IMR-90 (cell line): ENCODE data around the gene TBX15. TPM values are rescaled to one million over a fixed set of nuclear protein-coding genes. Genes with fewer than 3 reads are reported as not detected.

Source experiments
- ATAC-seq: fragments of 200-7000 bp; cut with Tn5 transposase; 2 replicates; pipeline ENCODE4 v1.9.1; 2020; ENCODE audit warnings: low read depth, mild to moderate bottlenecking, moderate library complexity
- BruUV-seq: library from RNA; stranded (reverse); fragments of 400-500 nt; replicated peaks from 2 replicates; lab custom pipeline; 2021; lab: Mats Ljungman, UMichigan
- CTCF ChIA-PET: fragments of 300-600 bp; formaldehyde crosslinking; extraction: SDS; loops from one replicate; lab custom pipeline; 2021; ENCODE audit warnings: antibody characterized with exemption; lab: Yijun Ruan, JAX
- POLR2A ChIA-PET: fragments of 300-600 bp; sonication (Branson Sonifier 250); formaldehyde crosslinking; loops from one replicate; lab custom pipeline; 2022; ENCODE audit warnings: antibody characterized with exemption; ENCODE audit not compliant: unreplicated experiment; lab: Charles Lee
- DNase-seq: peaks from one replicate; pipeline ENCODE4 v3.0.0; 2013
- H2AFZ ChIP-seq: replicated peaks from 2 replicates; pipeline ENCODE3; 2013; ENCODE audit warnings: low read length, mild to moderate bottlenecking; ENCODE audit not compliant: poor library complexity
- H2AK5ac ChIP-seq: 2 replicates; pipeline ENCODE4 v1.6.1; 2013; ENCODE audit warnings: low read depth, low read length, inconsistent platforms
- H2AK9ac ChIP-seq: replicated peaks from 2 replicates; pipeline ENCODE3; 2013; ENCODE audit warnings: mild to moderate bottlenecking, low read depth, low read length, moderate library complexity; ENCODE audit not compliant: poor library complexity
- H2BK120ac ChIP-seq: 2 replicates; pipeline ENCODE4 v1.6.1; 2013; ENCODE audit warnings: low read depth, low read length, inconsistent platforms
- H2BK15ac ChIP-seq: 3 replicates; pipeline ENCODE4 v1.6.1; 2013; ENCODE audit warnings: low read depth, low read length, inconsistent platforms
- H2BK20ac ChIP-seq: 2 replicates; pipeline ENCODE4 v1.6.1; 2013; ENCODE audit warnings: low read depth, mild to moderate bottlenecking, inconsistent platforms, low read length, moderate library complexity
- H2BK5ac ChIP-seq: 2 replicates; pipeline ENCODE4 v1.6.1; 2013; ENCODE audit warnings: mild to moderate bottlenecking, low read depth, low read length, inconsistent platforms; ENCODE audit not compliant: poor library complexity, severe bottlenecking
- H3K14ac ChIP-seq: replicated peaks from 2 replicates; pipeline ENCODE4 v1.6.1; 2013; ENCODE audit warnings: low read depth, low read length, inconsistent platforms
- H3K18ac ChIP-seq: 2 replicates; pipeline ENCODE4 v1.6.1; 2013; ENCODE audit warnings: low read depth, low read length, control low read depth
- H3K23ac ChIP-seq: 2 replicates; pipeline ENCODE4 v1.6.1; 2013; ENCODE audit warnings: low read depth, low read length, inconsistent platforms
- H3K27ac ChIP-seq: 2 replicates; pipeline ENCODE4 v1.5.1; 2013; ENCODE audit warnings: mild to moderate bottlenecking, control low read depth, low read length; ENCODE audit not compliant: insufficient read depth
- H3K27me3 ChIP-seq: 2 replicates; pipeline ENCODE4 v1.6.1; 2013; ENCODE audit warnings: low read length; ENCODE audit not compliant: control insufficient read depth, insufficient read depth
- H3K36me3 ChIP-seq: 2 replicates; pipeline ENCODE4 v1.6.1; 2013; ENCODE audit warnings: low read length, mixed read lengths; ENCODE audit not compliant: control insufficient read depth, insufficient read depth
- H3K4ac ChIP-seq: 2 replicates; pipeline ENCODE4 v1.6.1; 2013; ENCODE audit warnings: low read depth, low read length, inconsistent platforms
- H3K4me1 ChIP-seq: 2 replicates; pipeline ENCODE4 v1.6.1; 2013; ENCODE audit warnings: low read length, mixed read lengths; ENCODE audit not compliant: control insufficient read depth, insufficient read depth
- H3K4me2 ChIP-seq: 2 replicates; pipeline ENCODE4 v1.6.1; 2013; ENCODE audit warnings: low read depth, mild to moderate bottlenecking, control low read depth, low read length, moderate library complexity
- H3K4me3 ChIP-seq: 2 replicates; pipeline ENCODE4 v1.5.1; 2013; ENCODE audit warnings: low read depth, mild to moderate bottlenecking, control low read depth, low read length, moderate library complexity; ENCODE audit not compliant: insufficient read depth
- H3K56ac ChIP-seq: 2 replicates; pipeline ENCODE4 v1.6.1; 2013; ENCODE audit warnings: low read length, inconsistent platforms; ENCODE audit not compliant: insufficient read depth; ENCODE audit errors: extremely low read depth
- H3K79me1 ChIP-seq, 2 experiments: 2 replicates each; pipeline ENCODE4 v1.6.1; 2013; ENCODE audit warnings: low read length in 2 of 2, inconsistent platforms in 1 of 2, low read depth in 1 of 2
- H3K9ac ChIP-seq: 2 replicates; pipeline ENCODE4 v1.6.1; 2013; ENCODE audit warnings: low read depth, low read length, control low read depth
- H3K9me1 ChIP-seq: 2 replicates; pipeline ENCODE4 v1.6.1; 2013; ENCODE audit warnings: low read length, inconsistent platforms; ENCODE audit not compliant: insufficient read depth
- H3K9me3 ChIP-seq: 2 replicates; pipeline ENCODE4 v1.6.1; 2013; ENCODE audit warnings: low read length; ENCODE audit not compliant: control insufficient read depth, insufficient read depth
- H4K20me1 ChIP-seq: 2 replicates; pipeline ENCODE4 v1.6.1; 2013; ENCODE audit warnings: low read length, inconsistent platforms; ENCODE audit not compliant: insufficient read depth
- H4K5ac ChIP-seq: 2 replicates; pipeline ENCODE4 v1.6.1; 2013; ENCODE audit warnings: mild to moderate bottlenecking, low read depth, low read length, control low read depth
- H4K8ac ChIP-seq, 2 experiments: 2 replicates each; pipeline ENCODE4 v1.6.1; 2013; ENCODE audit warnings: low read depth in 2 of 2, low read length in 2 of 2, control low read depth in 1 of 2, inconsistent platforms in 1 of 2
- H4K91ac ChIP-seq: 2 replicates; pipeline ENCODE4 v1.6.1; 2013; ENCODE audit warnings: low read depth, low read length, inconsistent platforms; ENCODE audit not compliant: insufficient read depth
- NFE2L2 ChIP-seq: fragments of 150-350 bp; IDR thresholded peaks from 2 replicates; pipeline ENCODE4 v1.6.1; 2016; ENCODE audit warnings: low read depth, mild to moderate bottlenecking, low read length
- POLR2A ChIP-seq: IDR thresholded peaks from 2 replicates; pipeline ENCODE4 v1.6.1; 2012; ENCODE audit warnings: mild to moderate bottlenecking, low read depth, low read length
- RCOR1 ChIP-seq: IDR thresholded peaks from 2 replicates; pipeline ENCODE4 v1.6.1; 2012; ENCODE audit warnings: mild to moderate bottlenecking, low read length, improper control_type of control experiment; ENCODE audit not compliant: insufficient replicate concordance
- SMC3 ChIP-seq: fragments of 150-350 bp; IDR thresholded peaks from 2 replicates; pipeline ENCODE4 v1.6.1; 2016; ENCODE audit warnings: low read depth, mild to moderate bottlenecking, antibody characterized with exemption, low read length, moderate library complexity
- WGBS, 2 experiments: methylation state at CpG; one replicate each; pipeline versions ENCODE4 v1.1.5 to v1.1.7; 2013; ENCODE audit warnings: missing lambda C conversion rate in 2 of 2; ENCODE audit not compliant: insufficient read length in 1 of 2; ENCODE audit errors: extremely low coverage in 2 of 2; 5-methylcytosine and 5-hydroxymethylcytosine counted together
- dilution Hi-C: fragments of 300-500 bp; cut with HindIII; formaldehyde crosslinking; loops from one replicate; pipeline ENCODE4 v1.14.3; 2018; ENCODE audit warnings: low sequenced_read_pairs; ENCODE audit not compliant: unreplicated experiment
- in situ Hi-C: fragments of 300-500 bp; cut with MboI; formaldehyde crosslinking; loops from 3 replicates; pipeline ENCODE4 v1.14.3; 2019; ENCODE audit warnings: low sequenced_read_pairs, inconsistent platforms, mixed read lengths
- intact Hi-C: fragments of 100-400 bp; cut with micrococcal nuclease; formaldehyde crosslinking; loops from 2 replicates; pipeline ENCODE4 v1.10.0; 2022
- polyA plus RNA-seq, 3 experiments: library from polyadenylated mRNA; depleted of rRNA; stranded (reverse); fragments of >200 nt; gene quantifications; 2 replicates each; pipeline ENCODE4 v1.2.3, GENCODE V29; 2012; ENCODE audit warnings: low replicate concordance in 1 of 3
- total RNA-seq: library from RNA; depleted of rRNA; stranded (reverse); fragments of >200 nt; gene quantifications from 2 replicates; pipeline ENCODE4 v1.2.3, GENCODE V29; 2012
- TF ChIP-seq, protein P1 (sequence below): conservative IDR thresholded peaks from 2 replicates; pipeline ENCODE4 v1.5.1; 2012; ENCODE audit warnings: mild to moderate bottlenecking, low read depth, low read length, improper control_type of control experiment
- TF ChIP-seq, protein P2 (sequence below): fragments of 150-350 bp; IDR thresholded peaks from 2 replicates; pipeline ENCODE4 v1.6.1; 2016; ENCODE audit warnings: low read depth, mild to moderate bottlenecking, low read length, moderate library complexity, borderline replicate concordance

The TBX15 gene
- total and polyA plus RNA-seq, 2 of the 4 experiments (the other 2 are of a cell fraction): not detected

DNA sequence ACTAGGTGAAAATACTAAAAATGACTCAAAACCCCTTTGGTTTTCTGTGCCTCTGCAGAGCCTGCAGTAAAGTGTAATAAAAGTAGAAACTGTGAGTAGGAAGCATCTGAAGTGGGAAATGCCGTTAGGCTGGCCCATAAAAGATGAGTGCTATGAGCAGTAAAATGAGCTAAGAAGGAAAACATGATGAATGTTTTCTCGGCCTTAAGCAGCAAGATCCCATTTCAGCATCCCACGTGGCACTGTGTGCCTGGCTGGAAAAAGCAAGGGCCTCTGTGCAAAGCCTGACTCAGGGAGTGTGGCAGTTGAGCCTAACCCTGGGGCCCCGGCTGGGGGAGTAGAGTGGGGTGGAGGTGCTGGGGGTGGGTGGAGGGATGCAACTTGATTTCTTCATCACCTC, 109.5 kb downstream of the TBX15 start:
- CTCF ChIA-PET: no interaction called here
- WGBS, 2 experiments: no CpG with 5 or more reads among the region's 4 CpGs

More for the DNA sequence above, 109.5 kb downstream of the TBX15 start:
- no peak overlapping the region for H3K9ac ChIP-seq
- no peak overlapping the region for H3K23ac ChIP-seq
- no peaks in the 10 kb centered on the region for H3K9me3 ChIP-seq
- POLR2A ChIA-PET: no interaction called here
- H2BK120ac ChIP-seq: no peak overlapping the region
- H4K91ac ChIP-seq: no peak overlapping the region
- H3K27ac ChIP-seq: no peak overlapping the region
- no peak overlapping the region for H3K56ac ChIP-seq
- H3K4me3 ChIP-seq: no peak overlapping the region
- H3K4ac ChIP-seq: no peak overlapping the region
- no peak overlapping the region for H2BK5ac ChIP-seq
- no peaks in the 10 kb centered on the region for H3K4me1 ChIP-seq
- no peaks in the 10 kb centered on the region for H4K20me1 ChIP-seq
- H2AFZ ChIP-seq: no peak overlapping the region
- no peak overlapping the region for H3K4me2 ChIP-seq
- no peaks in the 10 kb centered on the region for H3K36me3 ChIP-seq
- H4K8ac ChIP-seq: no peak overlapping the region
- in situ Hi-C loops: no loop called here
- dilution Hi-C loops: no loop called here
- H3K79me1 ChIP-seq: no peaks in the 10 kb centered on the region
- no peak overlapping the region for H3K14ac ChIP-seq
- no TSS peak for BruUV-seq
- no peak overlapping the region for H3K18ac ChIP-seq
- H2AK9ac ChIP-seq: no peak overlapping the region
- intact Hi-C loops: no loop called here
- no peak overlapping the region for H4K5ac ChIP-seq
- TF ChIP-seq RCOR1 (no peak), SMC3 (no peak), POLR2A (no peak), NFE2L2 (no peak)
- TF ChIP-seq, protein P1, sequence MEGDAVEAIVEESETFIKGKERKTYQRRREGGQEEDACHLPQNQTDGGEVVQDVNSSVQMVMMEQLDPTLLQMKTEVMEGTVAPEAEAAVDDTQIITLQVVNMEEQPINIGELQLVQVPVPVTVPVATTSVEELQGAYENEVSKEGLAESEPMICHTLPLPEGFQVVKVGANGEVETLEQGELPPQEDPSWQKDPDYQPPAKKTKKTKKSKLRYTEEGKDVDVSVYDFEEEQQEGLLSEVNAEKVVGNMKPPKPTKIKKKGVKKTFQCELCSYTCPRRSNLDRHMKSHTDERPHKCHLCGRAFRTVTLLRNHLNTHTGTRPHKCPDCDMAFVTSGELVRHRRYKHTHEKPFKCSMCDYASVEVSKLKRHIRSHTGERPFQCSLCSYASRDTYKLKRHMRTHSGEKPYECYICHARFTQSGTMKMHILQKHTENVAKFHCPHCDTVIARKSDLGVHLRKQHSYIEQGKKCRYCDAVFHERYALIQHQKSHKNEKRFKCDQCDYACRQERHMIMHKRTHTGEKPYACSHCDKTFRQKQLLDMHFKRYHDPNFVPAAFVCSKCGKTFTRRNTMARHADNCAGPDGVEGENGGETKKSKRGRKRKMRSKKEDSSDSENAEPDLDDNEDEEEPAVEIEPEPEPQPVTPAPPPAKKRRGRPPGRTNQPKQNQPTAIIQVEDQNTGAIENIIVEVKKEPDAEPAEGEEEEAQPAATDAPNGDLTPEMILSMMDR: no peak
- TF ChIP-seq, protein P2, sequence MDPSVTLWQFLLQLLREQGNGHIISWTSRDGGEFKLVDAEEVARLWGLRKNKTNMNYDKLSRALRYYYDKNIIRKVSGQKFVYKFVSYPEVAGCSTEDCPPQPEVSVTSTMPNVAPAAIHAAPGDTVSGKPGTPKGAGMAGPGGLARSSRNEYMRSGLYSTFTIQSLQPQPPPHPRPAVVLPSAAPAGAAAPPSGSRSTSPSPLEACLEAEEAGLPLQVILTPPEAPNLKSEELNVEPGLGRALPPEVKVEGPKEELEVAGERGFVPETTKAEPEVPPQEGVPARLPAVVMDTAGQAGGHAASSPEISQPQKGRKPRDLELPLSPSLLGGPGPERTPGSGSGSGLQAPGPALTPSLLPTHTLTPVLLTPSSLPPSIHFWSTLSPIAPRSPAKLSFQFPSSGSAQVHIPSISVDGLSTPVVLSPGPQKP: no peak
- no peak overlapping the region for H2AK5ac ChIP-seq
- H3K27me3 ChIP-seq: no peaks in the 10 kb centered on the region
- ATAC-seq (no peak), DNase-seq (no peak)
- H3K9me1 ChIP-seq: no peaks in the 10 kb centered on the region
- no peak overlapping the region for H2BK20ac ChIP-seq
- H2BK15ac ChIP-seq: no peak overlapping the region
